MCF 10A (cell line): Measurements from ENCODE around the gene HYAL3. TPM values are rescaled to one million over a fixed set of nuclear protein-coding genes. Genes with fewer than 3 reads are reported as not detected.

Experiments used
- BruUV-seq: library from RNA; stranded (reverse); fragments of 400-500 nt; replicated peaks from 2 replicates; lab custom pipeline; 2021; lab: Mats Ljungman, UMichigan
- CTCF ChIA-PET: fragments of 300-600 bp; sonication (Branson Sonifier 250); formaldehyde crosslinking; extraction: SDS; loops from one replicate; lab custom pipeline; 2021; ENCODE audit warnings: antibody characterized with exemption, inconsistent platforms; lab: Yijun Ruan, JAX
- POLR2A ChIA-PET: fragments of 300-600, 350-650 bp; sonication (Branson Sonifier 250); formaldehyde crosslinking; extraction: SDS; loops from one replicate; lab custom pipeline; 2020; ENCODE audit warnings: antibody characterized with exemption, inconsistent platforms; lab: Yijun Ruan, JAX
- DNase-seq: peaks from one replicate; pipeline ENCODE4 v3.0.0-alpha.2; 2018; ENCODE audit not compliant: unreplicated experiment
- H3K27ac Mint-ChIP-seq: one replicate; pipeline ENCODE4 v1.8.0; 2022; ENCODE audit warnings: mild to moderate bottlenecking, low read depth, mixed read lengths; ENCODE audit not compliant: unreplicated experiment
- H3K27me3 Mint-ChIP-seq: one replicate; pipeline ENCODE4 v1.8.0; 2022; ENCODE audit warnings: mixed read lengths; ENCODE audit not compliant: insufficient read depth, unreplicated experiment
- H3K36me3 Mint-ChIP-seq: one replicate; pipeline ENCODE4 v1.8.0; 2022; ENCODE audit warnings: mild to moderate bottlenecking, moderate library complexity, mixed read lengths; ENCODE audit not compliant: insufficient read depth, unreplicated experiment
- H3K4me1 Mint-ChIP-seq: one replicate; pipeline ENCODE4 v1.8.0; 2022; ENCODE audit warnings: mixed read lengths; ENCODE audit not compliant: insufficient read depth, unreplicated experiment
- H3K4me3 Mint-ChIP-seq: one replicate; pipeline ENCODE4 v1.8.0; 2022; ENCODE audit warnings: mild to moderate bottlenecking, moderate library complexity, mixed read lengths; ENCODE audit not compliant: unreplicated experiment
- H3K9me3 Mint-ChIP-seq: one replicate; pipeline ENCODE4 v1.8.0; 2022; ENCODE audit warnings: mixed read lengths; ENCODE audit not compliant: unreplicated experiment
- CTCF ChIP-seq: fragments of 200-600 bp; IDR thresholded peaks from one replicate; pipeline ENCODE4 v1.8.0; 2022; ENCODE audit warnings: antibody characterized with exemption, mild to moderate bottlenecking; ENCODE audit not compliant: unreplicated experiment
- intact Hi-C: fragments of 100-400 bp; cut with micrococcal nuclease; formaldehyde crosslinking; loops from 2 replicates; pipeline ENCODE4 v1.14.1; 2022
- total RNA-seq: library from RNA; stranded (reverse); gene quantifications from 2 replicates; pipeline ENCODE4 v1.2.3, GENCODE V29; 2022

HYAL3 gene
- total RNA-seq, 1 experiment from 2014 or later: 2.3 TPM

GRCh38 chr3:50289130-50289529 is 10.1 kb downstream of the HYAL3 start:
- Mint-ChIP-seq H3K4me3 (peak overlapping the region; percentile 16), H3K27me3 (no peaks in the 10 kb centered on the region), H3K4me1 (peaks cover 14% of the 10 kb centered on the region), H3K27ac (no peak overlapping the region), H3K36me3 (peaks cover 52% of the 10 kb centered on the region), H3K9me3 (no peaks in the 10 kb centered on the region)
- TF ChIP-seq CTCF: no peak
- DNase-seq: no peak
- POLR2A ChIA-PET: interaction anchor here (0.9 kb wide), 1 partner anchor 37 kb away, joined by 3 read pairs; no protein-coding TSS in a partner anchor
- no TSS peak for BruUV-seq
- intact Hi-C loops: no loop called here
- CTCF ChIA-PET: interaction anchor here (0.6 to 6.2 kb wide), 6 partner anchors 10 to 97 kb away, joined by 3 to 38 read pairs (median 6); partner anchors contain the start of genes GNAT1, HYAL2 and LSMEM2

GRCh38 chr3:50288387-50289007 is 10.7 kb downstream of the HYAL3 start:
- Mint-ChIP-seq H3K36me3 (peaks cover 53% of the 10 kb centered on the region), H3K4me3 (no peak overlapping the region), H3K27me3 (no peaks in the 10 kb centered on the region), H3K4me1 (peaks cover 14% of the 10 kb centered on the region), H3K9me3 (no peaks in the 10 kb centered on the region), H3K27ac (no peak overlapping the region)
- no TSS peak for BruUV-seq
- CTCF ChIA-PET: interaction anchor here (0.6 to 6.2 kb wide), 6 partner anchors 9 to 96 kb away, joined by 3 to 38 read pairs (median 6); partner anchors contain the start of genes GNAT1, HYAL2 and LSMEM2
- intact Hi-C loops: no loop called here
- TF ChIP-seq CTCF: no peak
- POLR2A ChIA-PET: interaction anchor here (0.7 to 0.8 kb wide), 2 partner anchors 40 to 66 kb away, joined by 3 read pairs; partner anchors contain the start of gene TUSC2
- DNase-seq: no peak

GRCh38 chr3:50287262-50287661 is 11.9 kb downstream of the HYAL3 start:
- H3K4me3 Mint-ChIP-seq: no peak overlapping the region

More at GRCh38 chr3:50287262-50287661, 11.9 kb downstream of the HYAL3 start:
- no peak overlapping the region for H3K27ac Mint-ChIP-seq
- intact Hi-C loops: no loop called here
- peaks cover 6% of the 10 kb centered on the region for H3K4me1 Mint-ChIP-seq
- peaks cover 53% of the 10 kb centered on the region for H3K36me3 Mint-ChIP-seq
- DNase-seq: no peak
- no peaks in the 10 kb centered on the region for H3K27me3 Mint-ChIP-seq
- BruUV-seq: no TSS peak
- ChIA-PET POLR2A (no interaction called here), CTCF (interaction anchor here (0.6 to 6.2 kb wide), 5 partner anchors 12 to 380 kb away, joined by 3 to 38 read pairs (median 6); partner anchors contain the start of gene HYAL2)
- TF ChIP-seq CTCF: no peak
- no peaks in the 10 kb centered on the region for H3K9me3 Mint-ChIP-seq
